ENCODE results near the gene SLC17A7. TPM values are rescaled to one million over a fixed set of nuclear protein-coding genes. Genes with fewer than 3 reads are reported as not detected.
A peak's percentile ranks its signal among the peaks of the same experiment; 100 is the strongest.

SLC17A7 gene
- polyA plus RNA-seq, 1 experiment: 0.10 TPM

GRCh38 chr19:49488046-49488862 is 46.9 kb upstream of the SLC17A7 start:
- POLR2A ChIA-PET: interaction anchor here (1.1 kb wide), 1 partner anchor 154 kb away, joined by 5 read pairs; the partner anchor contains the start of gene SCAF1
- H3K27me3 ChIP-seq (ENCODE audit: control insufficient read depth, insufficient read depth, low read length): no peaks in the 10 kb centered on the region
- TF ChIP-seq CTCF (IDR thresholded peaks at IDR 0.05; ENCODE audit: insufficient read depth, low read depth, low read length): no peak
- DNase-seq (ENCODE audit: low read depth): no peak
- peak overlapping the region; percentile 97 for H3K4me3 ChIP-seq (ENCODE audit: low read depth, low read length)
- H3K36me3 ChIP-seq (ENCODE audit: control insufficient read depth, insufficient read depth, low read length): peaks cover 35% of the 10 kb centered on the region
- CTCF ChIA-PET: interaction anchor here (0.5 to 1.2 kb wide), 3 partner anchors 23 to 262 kb away, joined by 3 to 4 read pairs (median 3); no protein-coding TSS in a partner anchor

DNA sequence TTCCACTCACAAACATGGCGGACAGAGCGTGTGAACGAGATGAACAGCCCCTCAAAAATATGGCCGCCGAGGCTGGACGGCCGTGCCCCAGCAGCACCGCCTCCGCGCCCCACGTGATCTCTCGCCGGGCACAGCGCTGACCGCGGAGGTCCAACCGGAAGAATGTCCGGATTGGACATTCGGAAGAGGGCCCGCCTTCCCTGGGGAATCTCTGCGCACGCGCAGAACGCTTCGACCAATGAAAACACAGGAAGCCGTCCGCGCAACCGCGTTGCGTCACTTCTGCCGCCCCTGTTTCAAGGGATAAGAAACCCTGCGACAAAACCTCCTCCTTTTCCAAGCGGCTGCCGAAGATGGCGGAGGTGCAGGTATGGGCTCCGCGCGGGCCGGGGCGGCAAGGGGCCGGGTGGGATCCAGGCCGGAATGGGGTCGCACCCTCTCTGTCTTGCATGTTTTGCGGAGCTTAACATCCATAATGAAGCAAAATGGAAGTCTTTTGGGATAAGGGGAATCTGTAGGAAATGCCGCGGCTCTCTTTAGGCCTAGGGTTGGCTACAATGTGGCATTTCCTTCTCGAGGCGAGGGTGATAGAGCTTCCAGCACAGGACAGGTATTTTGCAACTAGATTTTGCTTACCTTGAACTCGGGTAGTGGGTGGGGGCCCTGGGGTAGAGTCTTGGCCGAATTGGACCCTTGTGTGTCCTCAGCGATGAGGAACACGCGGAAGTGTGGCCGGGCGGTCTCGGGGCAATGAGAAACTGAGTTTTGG is 46.1 kb upstream of the SLC17A7 start, which contains the start of gene RPL13A:
RPL13A (plus strand) TSS at position 332 of the 769 bp plus-strand sequence; CDS start at position 354, 22 bp downstream.
- Histone ChIP-seq H3K36me3 (ENCODE audit: control insufficient read depth, insufficient read depth, low read length) (peaks cover 32% of the 10 kb centered on the region), H3K27me3 (ENCODE audit: control insufficient read depth, insufficient read depth, low read length) (no peaks in the 10 kb centered on the region), H3K4me3 (ENCODE audit: low read depth, low read length) (peak within 1 kb of the TSS; percentile 97)
- CTCF ChIA-PET: interaction anchor here (0.9 kb wide), 1 partner anchor 261 kb away, joined by 3 read pairs; no protein-coding TSS in a partner anchor
- POLR2A ChIA-PET: interaction anchor here (1.1 kb wide), 1 partner anchor 154 kb away, joined by 5 read pairs; the partner anchor contains the start of gene SCAF1
- peak; percentile 97 for DNase-seq (ENCODE audit: low read depth)
- no peak for TF ChIP-seq CTCF (IDR thresholded peaks at IDR 0.05; ENCODE audit: insufficient read depth, low read depth, low read length)

- H3K27me3 ChIP-seq (ENCODE audit: control insufficient read depth, insufficient read depth, low read length): no peaks in the 10 kb centered on the region
- peaks cover 26% of the 10 kb centered on the region for H3K36me3 ChIP-seq (ENCODE audit: control insufficient read depth, insufficient read depth, low read length)
- CTCF ChIA-PET: interaction anchor here (2.0 kb wide), 1 partner anchor 10 kb away, joined by 8 read pairs; no protein-coding TSS in a partner anchor
- H3K4me3 ChIP-seq (ENCODE audit: low read depth, low read length): no peak overlapping the region
- no peak for TF ChIP-seq CTCF (IDR thresholded peaks at IDR 0.05; ENCODE audit: insufficient read depth, low read depth, low read length)
- POLR2A ChIA-PET: no interaction called here
- no peak for DNase-seq (ENCODE audit: low read depth)
These were observed 45.5 kb upstream of the SLC17A7 start for GRCh38 chr19:49486710-49487276.

- CTCF ChIA-PET: interaction anchor here (2.0 kb wide), 1 partner anchor 9 kb away, joined by 8 read pairs; no protein-coding TSS in a partner anchor
These were observed 44.9 kb upstream of the SLC17A7 start for GRCh38 chr19:49486232-49486631.

More at GRCh38 chr19:49486232-49486631, 44.9 kb upstream of the SLC17A7 start:
- Histone ChIP-seq H3K27me3 (ENCODE audit: control insufficient read depth, insufficient read depth, low read length) (no peaks in the 10 kb centered on the region), H3K36me3 (ENCODE audit: control insufficient read depth, insufficient read depth, low read length) (peaks cover 22% of the 10 kb centered on the region), H3K4me3 (ENCODE audit: low read depth, low read length) (no peak overlapping the region)
- DNase-seq (ENCODE audit: low read depth): no peak
- no peak for TF ChIP-seq CTCF (IDR thresholded peaks at IDR 0.05; ENCODE audit: insufficient read depth, low read depth, low read length)
- POLR2A ChIA-PET: no interaction called here

All from BJ (cell line).